Activated CD4-positive, alpha-beta T cell treated with anti-CD3 and anti-CD28 coated beads, Interleukin-2, amount 50 U/mL, for 24 hours (primary cell): ENCODE data around the gene MYT1.

Source experiments
- DNase-seq, 2 donors: peaks; one replicate each; pipeline ENCODE4 v3.0.0-alpha.2; 2020; ENCODE audit warnings: low read depth in 1 of 2, low spot score in 1 of 2

MYT1 gene

GRCh38 chr20:64139199-64140060 lies 24.8 kb upstream of the MYT1 start:
- DNase-seq, result no peak

DNA sequence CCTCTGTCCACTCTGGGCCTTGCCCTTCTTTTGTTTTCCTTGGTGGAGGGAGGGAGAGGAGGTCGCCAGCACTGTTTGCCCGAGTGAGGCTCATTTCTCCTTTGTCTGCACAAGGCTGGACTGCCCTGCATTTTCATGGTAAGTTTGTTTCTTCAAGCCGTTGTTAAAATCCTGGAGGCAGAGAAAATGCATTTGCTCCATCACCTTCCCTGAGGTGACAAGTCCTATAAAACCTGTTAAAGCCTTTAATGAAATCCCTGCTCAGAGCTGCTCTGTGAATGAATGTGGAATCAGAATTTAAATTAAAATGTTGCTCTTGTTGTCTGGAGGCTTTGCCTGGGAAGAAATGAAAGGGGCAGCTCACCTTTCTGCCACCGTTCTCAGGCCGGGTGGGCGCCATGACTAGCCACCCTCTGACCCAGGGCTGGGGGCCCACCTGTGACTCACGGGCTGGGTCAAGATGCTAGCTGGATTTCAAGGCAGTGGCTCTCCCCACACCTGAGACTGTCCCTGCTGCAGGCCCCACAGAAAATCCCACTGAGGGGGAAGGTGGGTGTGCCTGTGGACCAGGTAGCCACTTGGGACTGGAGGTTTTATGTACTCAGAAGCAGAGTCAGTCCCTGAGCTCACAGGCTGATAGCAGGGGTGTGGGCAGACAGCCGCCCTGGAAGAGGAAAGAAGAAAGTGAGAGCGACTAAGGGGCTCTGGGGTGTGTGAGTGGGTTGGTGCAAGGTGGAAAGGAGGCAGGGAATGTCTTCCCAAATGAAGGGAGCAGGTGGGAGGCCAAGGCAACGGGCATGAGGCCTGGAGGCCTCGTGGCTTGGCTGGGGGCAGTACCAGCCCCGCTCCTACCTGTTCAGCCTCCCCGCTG lies 24.0 kb upstream of the MYT1 start:
- DNase-seq, result no peak

GRCh38 chr20:64140956-64141355 lies 23.3 kb upstream of the MYT1 start:
- DNase-seq, result no peak

GRCh38 chr20:64142590-64142989 lies 21.7 kb upstream of the MYT1 start:
- DNase-seq, result no peak

DNA sequence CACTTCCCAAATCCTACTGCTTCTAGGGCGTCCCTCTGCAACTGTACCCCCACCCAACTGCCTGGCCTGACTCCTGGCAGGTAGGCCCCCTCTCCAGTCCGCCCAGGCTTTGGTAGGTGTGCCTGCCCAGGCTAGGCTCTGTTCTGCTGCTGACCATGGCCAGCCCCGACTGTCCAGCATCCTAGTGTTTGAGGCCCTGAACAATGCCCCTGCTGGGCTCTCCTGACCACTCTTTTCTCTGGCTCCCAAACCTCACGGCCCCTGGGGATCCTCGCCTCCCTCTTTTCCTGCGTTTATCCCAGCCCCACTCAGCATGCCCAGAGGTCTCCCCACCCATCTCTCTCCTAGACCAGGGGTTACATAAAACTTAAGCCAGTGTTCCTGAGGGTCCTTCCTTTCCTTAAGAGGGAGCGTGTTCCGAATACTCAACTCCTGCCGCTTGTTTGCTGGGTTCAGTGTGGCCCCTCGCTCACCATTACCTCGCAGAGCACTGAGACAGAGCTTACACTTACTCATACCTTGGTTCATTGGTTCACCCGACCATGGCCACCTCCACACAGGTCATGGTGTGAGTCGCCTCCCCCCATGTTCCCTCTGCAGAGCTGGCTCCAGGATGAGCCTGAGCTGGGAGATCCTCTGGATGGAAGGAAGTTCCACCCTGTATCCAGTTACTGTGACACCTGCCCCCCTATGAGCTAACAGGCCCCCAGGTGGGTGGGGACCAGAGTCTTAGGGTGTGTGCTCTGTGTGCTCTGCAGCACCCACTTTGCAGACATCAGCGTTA lies 21.0 kb upstream of the MYT1 start:
- DNase-seq, result no peak

DNA sequence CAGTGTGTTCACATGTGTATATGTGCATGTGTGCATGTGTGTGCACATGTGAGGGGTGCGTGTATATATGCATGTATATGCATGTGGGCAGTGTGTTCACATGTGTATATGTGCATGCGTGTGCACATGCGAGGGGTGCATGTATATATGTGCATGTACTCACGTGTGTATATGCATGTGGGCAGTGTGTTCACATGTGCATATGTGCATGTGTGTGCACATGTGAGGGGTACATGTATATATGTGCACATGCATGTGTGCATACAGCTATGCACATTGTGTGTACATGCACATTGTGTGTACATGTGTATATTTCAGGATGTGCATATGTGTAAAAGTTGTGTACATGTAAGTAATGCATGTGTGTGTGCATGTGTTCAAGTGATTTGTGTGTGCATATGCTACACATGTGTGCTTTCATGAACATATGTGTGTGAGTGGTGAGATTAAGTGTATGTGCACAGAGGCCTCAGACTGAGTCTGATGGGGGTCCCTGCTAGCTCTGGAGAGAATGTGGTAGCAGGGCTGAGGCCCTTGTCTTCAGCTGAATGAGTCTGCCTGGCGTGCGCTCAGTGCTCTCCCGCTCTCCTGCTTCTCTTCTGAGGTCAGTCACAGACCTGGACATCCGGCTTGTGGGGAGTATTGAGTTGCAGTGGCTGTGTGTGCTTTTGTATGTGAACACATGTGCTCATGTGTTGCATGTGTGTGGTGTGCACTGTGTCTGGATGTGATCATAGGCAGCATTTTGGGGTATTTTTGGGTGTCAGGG lies 19.9 kb upstream of the MYT1 start:
- no peak for DNase-seq

GRCh38 chr20:64145458-64146300 lies 18.6 kb upstream of the MYT1 start:
- DNase-seq, result no peak

GRCh38 chr20:64146301-64146935 lies 17.8 kb upstream of the MYT1 start:
- DNase-seq, result no peak

- DNase-seq, result no peak
These were observed 17.2 kb upstream of the MYT1 start for GRCh38 chr20:64146936-64147477.

DNA sequence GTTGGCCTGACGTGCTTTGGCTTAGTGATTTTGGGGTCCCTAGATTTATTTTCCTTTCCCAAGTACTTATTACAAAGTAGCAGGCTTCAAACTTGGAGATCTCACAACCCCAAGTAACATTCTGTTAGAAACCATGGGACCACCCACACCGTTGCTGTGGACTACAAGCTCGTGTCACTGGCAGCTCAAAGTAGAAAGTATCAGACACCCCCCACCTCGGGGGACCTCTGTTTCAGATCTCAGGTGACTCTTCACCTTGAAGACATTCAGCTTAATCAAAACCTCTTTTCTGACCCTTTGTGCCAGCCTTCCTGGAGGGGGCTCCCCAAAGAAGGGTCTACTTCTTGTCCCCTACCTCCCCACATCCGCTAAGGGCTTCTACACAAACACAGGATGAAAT lies 15.7 kb upstream of the MYT1 start:
- DNase-seq, result no peak

- no peak for DNase-seq
These were observed 15.1 kb upstream of the MYT1 start for GRCh38 chr20:64149141-64149540.

- DNase-seq, result no peak
These were observed 14.3 kb upstream of the MYT1 start for GRCh38 chr20:64149809-64150560.

- no peak for DNase-seq
These were observed 13.3 kb upstream of the MYT1 start for GRCh38 chr20:64150756-64151632.

GRCh38 chr20:64151633-64152530 lies 12.4 kb upstream of the MYT1 start:
- no peak for DNase-seq

DNA sequence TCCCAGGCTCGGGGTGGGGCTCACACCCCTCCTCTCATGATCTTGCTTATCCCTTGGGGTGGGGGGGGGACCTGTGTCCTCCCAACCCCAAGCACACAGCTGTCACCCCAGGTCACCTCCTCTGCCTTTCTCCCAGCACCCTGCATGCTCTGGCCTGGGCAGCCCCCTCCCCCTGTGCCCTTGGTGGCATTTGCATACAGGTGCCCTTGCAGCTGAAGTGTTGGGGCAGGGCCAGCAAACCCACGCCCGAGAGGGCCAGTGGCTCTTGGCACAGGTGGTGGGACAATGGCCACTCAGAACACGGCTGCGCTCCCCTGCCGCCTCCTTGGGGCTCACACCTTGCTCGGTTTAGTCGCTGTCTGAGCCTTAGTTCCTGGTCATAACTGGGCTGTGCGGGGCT lies 11.3 kb upstream of the MYT1 start:
- DNase-seq, result no peak

DNA sequence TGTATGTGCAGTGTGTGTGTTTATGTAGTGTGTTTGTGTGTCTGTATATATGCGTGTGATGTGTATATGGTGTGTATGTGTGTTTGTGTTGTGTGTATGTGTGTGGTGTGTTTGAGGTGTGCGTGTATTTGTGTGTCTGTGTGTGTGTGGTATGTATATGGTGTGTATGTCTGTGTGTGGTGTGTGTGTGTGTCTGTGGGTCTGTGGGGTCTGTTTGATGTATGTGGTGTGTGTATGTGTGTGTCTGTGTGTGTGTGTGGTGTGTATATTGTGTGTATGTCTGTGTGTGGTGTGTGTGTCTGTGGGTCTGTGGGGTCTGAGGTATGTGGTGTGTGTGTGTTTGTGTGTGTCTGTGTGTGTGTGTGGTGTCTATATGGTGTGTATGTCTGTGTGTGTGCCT lies 10.8 kb upstream of the MYT1 start:
- no peak for DNase-seq
